ENCODE data around the gene MAS1L.

The MAS1L gene

GRCh38 chr6:29510202-29510601, 22.4 kb upstream of the MAS1L start:
- no peak for DNase-seq (ENCODE audit: low spot score)

- no peak for DNase-seq (ENCODE audit: low spot score)
Observed at GRCh38 chr6:29509711-29510110, 22.0 kb upstream of the MAS1L start.

DNA sequence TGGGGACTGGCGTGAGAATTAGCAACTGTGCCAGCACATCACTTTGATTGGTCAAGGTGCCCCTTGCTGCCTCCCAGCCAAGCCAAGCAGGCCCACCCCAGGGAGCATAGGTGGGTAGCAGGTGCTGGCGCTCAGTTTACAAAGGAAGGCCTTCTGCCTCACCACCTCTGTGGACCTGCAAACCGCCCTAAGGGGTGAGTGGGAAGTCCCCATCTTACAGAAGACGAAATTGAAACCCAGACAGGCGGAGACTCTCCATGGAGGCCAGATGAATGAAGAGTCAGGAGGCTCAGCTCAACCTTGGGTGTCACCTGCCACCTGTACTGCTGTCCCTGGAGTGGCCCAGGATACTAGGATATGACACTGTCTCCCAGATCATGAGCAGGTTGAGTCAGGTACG, 21.5 kb upstream of the MAS1L start:
- no peak for DNase-seq (ENCODE audit: low spot score)

DNA sequence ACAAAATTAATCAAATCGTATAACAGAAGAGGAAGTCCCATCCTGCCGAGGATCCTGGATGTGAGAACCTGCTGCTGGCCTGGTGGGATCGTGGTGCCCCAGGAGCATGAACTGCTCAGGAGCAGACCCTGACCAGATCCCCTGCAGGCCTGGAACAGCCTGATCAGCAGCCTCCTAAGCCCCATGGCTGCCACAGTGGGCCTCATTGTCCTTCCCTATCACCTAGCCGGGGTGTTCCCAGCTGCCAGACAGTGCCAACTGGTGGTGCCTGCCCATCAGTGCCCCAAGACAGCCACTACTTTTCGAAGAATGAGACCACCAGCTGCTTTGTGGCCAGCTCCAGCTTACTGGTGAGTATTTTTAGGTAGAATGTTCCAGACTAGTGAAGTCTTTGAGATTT, 19.6 kb upstream of the MAS1L start:
- DNase-seq (ENCODE audit: low spot score), result no peak

DNA sequence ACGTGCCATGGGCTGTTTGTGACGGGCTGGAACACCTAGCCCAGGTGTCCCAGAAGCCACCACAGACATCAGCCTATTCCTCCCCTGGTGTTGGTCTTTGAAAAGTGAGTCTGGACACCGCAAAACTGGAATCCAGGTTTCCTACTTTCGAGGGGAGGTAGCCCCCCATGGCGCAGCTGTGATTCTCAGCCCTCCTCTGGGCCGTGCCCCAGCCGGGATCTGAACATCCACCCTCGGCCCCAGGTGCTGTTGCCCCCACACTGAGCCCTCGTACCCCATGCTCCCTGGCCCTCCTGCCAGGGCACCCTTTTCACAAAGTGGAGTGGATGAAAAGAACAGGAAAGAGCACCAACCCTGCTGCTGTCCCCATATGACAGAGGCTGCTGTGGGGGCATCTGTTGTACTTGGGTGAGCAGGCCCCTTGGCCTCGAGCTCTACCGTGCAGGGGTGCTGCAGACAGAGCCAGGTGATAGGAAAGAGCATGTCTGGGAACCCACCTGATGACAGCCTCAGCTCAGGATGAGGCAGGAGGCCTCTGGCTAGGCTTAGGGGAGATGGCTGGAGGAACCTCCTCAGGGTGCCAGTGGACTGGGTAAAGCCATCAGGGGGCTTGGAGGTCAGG, 18.8 kb upstream of the MAS1L start:
- no peak for DNase-seq (ENCODE audit: low spot score)

DNA sequence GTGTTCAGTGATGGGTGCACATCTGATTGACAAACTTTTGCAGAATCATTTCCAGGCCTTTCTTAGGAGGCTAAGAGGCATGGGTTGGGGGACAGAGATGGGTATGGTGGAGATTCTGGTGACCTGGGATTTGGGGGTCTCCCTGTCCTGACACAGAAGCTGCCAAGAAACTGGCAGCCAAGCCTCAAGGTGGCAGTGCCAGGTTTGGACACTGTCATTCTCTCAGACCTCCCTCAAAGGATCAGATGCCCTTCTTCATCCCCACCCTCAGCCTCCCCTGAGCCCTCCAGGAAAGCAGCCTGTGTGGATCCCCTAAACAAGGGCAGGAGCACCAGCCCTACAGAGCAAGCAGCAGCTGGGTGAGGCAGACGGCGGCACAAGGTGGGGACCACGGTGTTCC, 18.1 kb upstream of the MAS1L start:
- no peak for DNase-seq (ENCODE audit: low spot score)

DNA sequence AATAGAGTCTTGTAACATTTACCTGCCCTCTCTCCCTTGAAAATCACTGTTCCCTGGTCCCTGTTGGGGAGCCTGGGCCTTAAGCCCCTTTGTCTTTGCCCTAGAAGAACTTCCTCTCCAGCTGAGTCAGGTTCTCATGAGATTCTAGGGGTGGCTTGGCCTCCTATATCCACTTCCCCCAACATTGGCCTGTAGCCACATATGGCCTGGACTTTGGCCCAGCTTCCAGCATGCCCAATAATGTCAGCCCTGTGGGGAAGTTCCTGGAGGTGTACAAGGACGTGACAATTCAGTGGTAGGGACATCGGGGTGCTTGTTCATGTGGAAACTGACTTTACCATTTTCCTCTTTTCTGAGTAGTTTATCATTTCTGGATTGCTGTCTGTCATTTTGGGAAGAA, 17.2 kb upstream of the MAS1L start:
- no peak for DNase-seq (ENCODE audit: low spot score)

GRCh38 chr6:29502597-29502996, 14.8 kb upstream of the MAS1L start:
- no peak for DNase-seq (ENCODE audit: low spot score)

- DNase-seq (ENCODE audit: low spot score), result no peak
Observed at GRCh38 chr6:29502181-29502580, 14.4 kb upstream of the MAS1L start.

DNA sequence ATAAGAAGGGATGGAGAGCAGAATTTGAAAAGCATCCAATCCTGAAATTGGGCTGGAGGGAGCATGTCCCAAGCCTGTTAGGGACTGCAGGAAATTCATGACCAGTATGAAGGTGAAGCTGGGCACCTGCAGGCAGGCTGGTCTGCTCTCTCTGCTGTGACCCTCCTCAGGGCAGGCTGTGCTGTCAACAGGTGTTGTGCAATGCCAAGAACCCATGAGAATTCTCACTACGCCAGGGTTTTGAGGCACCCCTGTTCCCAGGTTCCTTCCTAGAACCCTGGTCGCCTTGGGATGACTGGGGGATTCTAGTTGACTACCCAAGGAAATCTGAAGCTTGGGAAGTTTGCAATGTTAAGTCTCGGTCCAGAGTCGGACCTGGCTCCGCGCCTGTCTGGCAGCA, 13.3 kb upstream of the MAS1L start:
- no peak for DNase-seq (ENCODE audit: low spot score)

DNA sequence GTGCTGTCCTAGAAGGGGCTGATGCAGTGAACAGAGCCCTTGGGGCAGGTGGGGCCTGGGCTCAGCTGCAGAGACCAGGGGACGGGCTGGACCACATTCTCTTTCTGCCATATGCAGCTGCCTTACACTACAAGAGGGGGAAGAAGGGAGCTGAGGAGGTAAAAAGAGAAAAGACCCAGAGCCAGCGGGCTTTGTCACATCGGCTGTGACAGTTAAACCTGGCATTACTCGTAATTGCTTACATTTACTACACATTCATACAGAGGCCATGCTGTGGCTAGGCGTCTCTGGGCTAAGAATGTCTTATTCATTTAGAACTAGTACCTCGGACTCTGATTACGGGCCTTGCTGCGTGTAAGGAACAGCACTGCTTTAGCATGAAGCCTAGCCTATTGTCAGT, 12.8 kb upstream of the MAS1L start:
- no peak for DNase-seq (ENCODE audit: low spot score)

- no peak for DNase-seq (ENCODE audit: low spot score)
Observed at GRCh38 chr6:29499704-29500103, 11.9 kb upstream of the MAS1L start.

GRCh38 chr6:29496961-29497360, 9.2 kb upstream of the MAS1L start:
- no peak for DNase-seq (ENCODE audit: low spot score)

DNA sequence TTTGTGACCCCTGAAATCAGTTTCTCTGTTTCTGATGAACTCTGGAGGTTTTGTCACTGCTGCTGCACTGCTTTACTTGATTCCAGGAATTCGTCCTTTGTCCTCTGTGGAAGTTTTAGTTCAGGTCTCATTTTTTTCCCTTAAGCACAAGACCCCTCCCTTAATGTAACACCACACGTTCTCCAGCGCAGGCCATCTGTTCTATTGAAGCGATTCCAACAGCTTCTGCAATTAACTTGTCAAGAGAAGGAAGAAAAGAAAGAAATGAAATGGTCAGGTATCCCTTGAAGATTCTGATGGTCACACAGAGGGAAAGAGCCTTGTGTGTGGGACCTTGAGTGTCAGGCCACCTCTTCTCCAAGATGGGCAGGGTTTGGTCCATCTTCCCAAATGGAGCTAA, 7.8 kb upstream of the MAS1L start:
- no peak for DNase-seq (ENCODE audit: low spot score)

GRCh38 chr6:29494131-29494530, 6.4 kb upstream of the MAS1L start:
- no peak for DNase-seq (ENCODE audit: low spot score)

DNA sequence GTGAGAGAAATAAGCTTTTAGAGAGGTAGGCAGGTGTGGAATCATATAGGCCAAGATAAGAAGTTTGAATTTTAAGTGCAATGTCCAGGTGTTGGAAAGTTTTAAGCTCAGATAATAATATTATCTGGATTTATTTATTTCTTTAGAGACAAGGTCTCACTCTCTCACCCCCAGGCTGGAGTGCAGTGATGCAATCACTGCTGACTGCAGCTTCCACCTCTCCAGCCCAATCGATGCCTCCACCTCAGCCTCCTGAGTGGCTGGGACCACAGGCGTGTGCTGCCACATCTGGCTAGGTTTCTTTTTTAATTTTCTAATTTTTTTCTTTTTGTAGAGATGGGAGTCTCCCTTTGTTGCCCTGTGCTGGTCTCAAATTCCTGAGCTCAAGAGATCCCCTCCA, 5.5 kb upstream of the MAS1L start:
- DNase-seq (ENCODE audit: low spot score), result no peak

DNA sequence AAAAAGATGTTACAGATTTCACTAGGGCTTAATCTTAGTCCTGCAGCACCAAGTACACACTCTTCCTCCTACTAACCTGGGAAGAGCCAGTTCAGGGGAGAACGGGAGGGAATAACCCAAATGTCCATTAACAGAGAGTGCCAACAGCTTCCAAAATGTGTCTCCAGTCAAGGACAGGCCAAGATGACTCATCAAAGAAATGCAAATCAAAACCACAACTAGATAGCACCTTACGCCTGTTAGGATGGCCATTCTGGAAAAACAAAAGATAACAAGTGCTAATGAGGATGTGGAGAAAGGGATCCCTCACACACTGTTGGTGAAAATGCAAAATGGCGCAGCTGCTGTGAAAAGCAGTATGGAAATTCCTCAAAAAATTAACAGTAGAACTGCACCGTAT, 3.8 kb upstream of the MAS1L start:
- DNase-seq (ENCODE audit: low spot score), result no peak

GRCh38 chr6:29490552-29490951, 2.8 kb upstream of the MAS1L start:
- DNase-seq (ENCODE audit: low spot score), result no peak

GRCh38 chr6:29490055-29490454, 2.3 kb upstream of the MAS1L start:
- DNase-seq (ENCODE audit: low spot score), result no peak

DNA sequence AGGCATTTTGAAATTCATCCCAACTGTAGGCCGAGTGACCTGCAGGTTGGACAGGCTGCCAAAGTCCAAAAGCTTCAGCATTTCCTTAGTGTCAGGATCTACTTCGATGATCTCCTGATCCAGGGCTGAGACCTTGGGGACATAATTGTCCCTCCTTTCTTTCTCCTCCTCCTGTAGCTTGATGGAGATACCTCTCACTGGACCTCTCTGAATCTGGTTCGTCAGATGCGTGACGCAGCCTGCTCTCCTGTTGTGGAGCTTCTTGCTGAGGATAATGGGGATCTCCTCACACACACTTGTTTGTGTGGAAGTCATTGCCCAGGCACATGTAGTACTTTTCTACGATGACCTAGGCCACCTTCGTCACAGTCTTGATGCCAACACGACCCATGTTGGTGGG, 1.5 kb upstream of the MAS1L start:
- DNase-seq (ENCODE audit: low spot score), result no peak

GRCh38 chr6:29488874-29489273, 1.1 kb upstream of the MAS1L start:
- DNase-seq (ENCODE audit: low spot score), result no peak

DNA sequence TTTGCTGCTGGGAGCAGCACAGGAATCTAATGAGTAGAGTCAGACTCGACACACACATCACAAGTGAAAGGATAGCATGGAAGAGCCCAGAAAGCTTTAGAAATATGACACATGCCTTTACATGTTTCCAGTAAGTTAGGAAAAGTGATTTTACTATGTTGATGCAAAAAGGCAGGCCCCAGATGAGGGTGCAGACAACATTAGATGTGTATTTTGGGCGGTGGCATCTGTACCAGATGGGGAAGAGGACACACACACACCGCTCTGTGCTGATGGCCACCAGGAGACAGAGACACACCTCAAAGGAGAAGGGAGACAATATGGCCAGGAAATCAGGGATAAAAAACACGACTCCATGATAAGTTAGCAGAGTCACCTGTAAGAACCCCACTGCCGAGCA, 625 bp downstream of the MAS1L start:
- no peak for DNase-seq (ENCODE audit: low spot score)

GRCh38 chr6:29486577-29486976, 1.2 kb downstream of the MAS1L start:
- no peak for DNase-seq (ENCODE audit: low spot score)

DNA sequence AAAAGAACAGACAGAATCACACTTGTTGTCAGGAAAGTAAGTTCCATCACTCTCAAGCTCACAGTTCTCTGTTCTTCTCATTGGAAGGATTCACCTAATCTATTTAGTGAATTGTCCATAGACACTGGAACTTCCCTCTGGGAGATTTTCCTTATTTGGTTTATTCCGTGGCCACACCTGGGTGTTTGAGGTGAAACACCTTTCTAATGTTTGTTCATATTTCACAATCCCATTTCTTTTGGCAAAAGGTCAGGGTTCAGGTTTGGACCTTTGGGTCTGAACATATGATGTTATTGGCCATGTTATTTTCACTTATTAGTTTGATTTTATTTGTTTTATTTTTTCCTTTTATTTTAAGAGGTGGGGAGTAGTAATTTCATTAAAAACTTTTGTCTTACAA, 4.0 kb downstream of the MAS1L start:
- no peak for DNase-seq (ENCODE audit: low spot score)

GRCh38 chr6:29483186-29483585, 4.6 kb downstream of the MAS1L start:
- no peak for DNase-seq (ENCODE audit: low spot score)

All from CD4-positive, alpha-beta T cell treated with Interleukin-15 for 4 hours (primary cell).